GM12801 (cell line): ENCODE data around the gene DLX4.

Experiments used
- CTCF ChIP-seq: IDR thresholded peaks from one replicate; pipeline ENCODE4 v1.5.1; 2011; ENCODE audit warnings: control low read depth; ENCODE audit not compliant: insufficient read length; ENCODE audit errors: extremely low read depth

Gene DLX4

GRCh38 chr17:50014471-50015088 lies 45.6 kb downstream of the DLX4 start:
- TF ChIP-seq CTCF, result no peak

- TF ChIP-seq CTCF, result no peak
These were observed 46.2 kb downstream of the DLX4 start for GRCh38 chr17:50015146-50015545.

- TF ChIP-seq CTCF, result no peak
These were observed 49.9 kb downstream of the DLX4 start for GRCh38 chr17:50018909-50019308.

- no peak for TF ChIP-seq CTCF
These were observed 52.0 kb downstream of the DLX4 start for GRCh38 chr17:50020841-50021599.

GRCh38 chr17:50021681-50022370 lies 52.8 kb downstream of the DLX4 start:
- no peak for TF ChIP-seq CTCF

- TF ChIP-seq CTCF, result no peak
These were observed 53.6 kb downstream of the DLX4 start for GRCh38 chr17:50022463-50023130.

- TF ChIP-seq CTCF, result no peak
These were observed 54.5 kb downstream of the DLX4 start for GRCh38 chr17:50023520-50023919.
